GM21381 (cell line): ENCODE data around the gene TET3.
"Not testable (repeated sequence)": the region's sequence is repeated elsewhere in the genome, so short reads cannot be mapped to it uniquely, and the experiment has no call there.

Source experiments
- ATAC-seq: cut with Tn5 transposase; IDR thresholded peaks from one replicate; pipeline ENCODE4 v1.9.1; 2021; ENCODE audit warnings: mild to moderate bottlenecking, moderate library complexity; ENCODE audit not compliant: unreplicated experiment

Gene TET3

DNA sequence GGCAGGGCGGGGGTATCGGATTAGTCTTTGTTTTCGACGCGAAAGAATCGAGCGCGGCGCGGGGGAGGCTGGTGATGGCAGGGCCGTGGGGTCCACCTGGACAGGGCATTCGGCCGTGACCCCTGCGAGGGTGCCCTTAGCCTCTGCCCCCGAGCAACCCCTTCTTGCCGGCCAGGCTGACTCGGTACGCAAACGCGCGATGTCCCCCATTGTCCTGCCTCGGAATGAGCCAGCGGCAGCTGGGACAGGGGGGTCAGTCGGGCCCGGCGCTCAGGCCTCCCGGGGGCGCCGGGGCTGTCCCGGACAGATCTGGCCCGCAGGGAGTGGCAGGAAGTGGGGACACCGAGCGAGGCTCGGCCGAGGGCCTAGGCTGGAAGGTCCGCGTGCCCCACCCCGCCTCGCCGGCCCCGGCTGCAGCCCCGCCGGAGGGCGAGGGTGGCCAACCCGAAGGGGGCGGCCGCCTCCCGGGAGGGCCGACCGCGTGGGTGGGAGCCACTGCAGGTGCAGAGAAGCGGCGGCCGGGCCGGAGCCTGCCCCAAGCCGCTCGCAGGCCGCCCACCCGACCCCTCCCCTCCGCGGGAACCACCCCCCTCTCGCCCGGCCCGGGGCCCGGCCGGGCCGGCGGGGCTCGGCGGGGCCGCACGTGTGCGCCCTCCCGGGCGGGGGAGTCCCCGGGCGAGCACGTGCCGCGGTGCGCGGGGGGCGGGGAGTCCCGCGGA is at the start of gene TET3:
Gene TET3 (plus strand): TSS at position 708 of the 719 bp plus-strand sequence. CDS start 1,494 bp downstream, outside the sequence.
- ATAC-seq, result peak; percentile 45

DNA sequence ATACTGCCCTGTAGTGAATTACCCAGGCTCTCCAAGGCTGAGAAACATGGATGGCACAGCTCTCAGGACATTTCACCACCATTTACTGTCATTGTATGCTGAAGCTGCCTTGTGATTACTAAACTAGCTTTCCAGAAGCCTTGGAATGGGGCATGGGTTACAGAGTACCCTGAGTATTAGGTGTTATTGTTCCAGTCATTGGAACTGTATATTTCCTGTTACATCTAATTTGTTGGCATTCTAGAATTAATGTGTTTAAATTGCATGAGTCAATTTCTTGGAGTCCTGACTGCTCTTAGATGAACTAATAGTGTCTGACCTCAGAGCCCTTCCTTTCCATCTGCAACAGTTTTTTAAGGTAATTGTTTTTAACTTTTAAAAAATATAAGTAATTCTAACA is 49.1 kb upstream of the TET3 start:
- no peak for ATAC-seq

DNA sequence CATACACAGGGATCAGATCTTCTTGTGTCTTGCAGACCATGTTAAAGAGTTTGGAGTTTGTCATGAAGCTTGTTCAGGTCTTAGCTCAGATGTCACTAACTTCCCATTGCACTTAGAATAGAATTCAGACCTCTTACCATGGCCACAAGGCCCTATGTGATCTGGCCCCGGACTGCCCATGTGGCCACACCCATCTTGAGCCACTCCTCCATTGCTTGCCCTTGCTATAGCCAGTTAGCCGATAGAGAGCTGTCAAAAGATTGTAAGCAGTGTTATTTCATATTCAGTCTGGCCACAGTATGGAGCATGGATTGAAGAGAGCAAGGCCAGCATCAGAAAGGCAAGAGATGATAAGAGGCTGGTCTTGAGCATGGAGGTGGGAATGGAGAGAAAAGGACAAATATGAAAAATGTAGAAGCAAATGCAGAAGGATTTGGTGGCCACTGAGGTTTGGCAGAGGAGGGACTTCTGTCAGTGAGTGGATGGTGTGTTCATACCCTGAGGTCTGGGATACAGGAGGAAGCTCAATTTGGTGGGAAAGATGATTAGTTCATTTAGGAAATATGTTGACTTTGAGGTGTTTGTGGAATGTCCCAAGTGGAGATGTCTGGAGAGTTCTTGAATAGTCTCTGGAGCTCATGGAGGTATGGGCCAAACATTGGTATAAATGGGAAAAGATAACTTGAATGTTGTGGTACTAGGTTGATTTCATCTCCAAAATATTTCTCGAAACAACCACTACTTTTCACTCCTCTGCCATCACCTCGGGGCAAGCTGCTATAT is 47.4 kb upstream of the TET3 start:
- ATAC-seq, result no peak

DNA sequence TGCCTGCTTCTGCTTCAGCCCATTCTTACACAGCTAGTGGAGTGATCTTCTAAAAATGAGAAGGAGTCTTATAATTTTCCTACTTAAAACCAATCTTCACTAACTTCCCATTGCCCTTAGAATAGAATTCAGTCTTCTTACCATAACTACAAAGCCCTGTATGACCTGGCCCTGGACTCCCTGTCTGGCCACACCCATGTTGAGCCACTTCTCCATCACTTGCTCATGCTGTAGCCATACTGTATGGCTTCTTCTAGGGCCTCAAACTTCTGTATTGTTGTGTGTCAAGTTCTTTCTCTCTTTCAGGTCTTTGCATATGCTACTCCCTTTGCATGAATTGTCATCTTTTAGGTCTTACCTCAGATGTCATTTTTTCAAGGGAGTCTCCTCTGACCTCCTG is 46.8 kb upstream of the TET3 start:
- no peak for ATAC-seq

DNA sequence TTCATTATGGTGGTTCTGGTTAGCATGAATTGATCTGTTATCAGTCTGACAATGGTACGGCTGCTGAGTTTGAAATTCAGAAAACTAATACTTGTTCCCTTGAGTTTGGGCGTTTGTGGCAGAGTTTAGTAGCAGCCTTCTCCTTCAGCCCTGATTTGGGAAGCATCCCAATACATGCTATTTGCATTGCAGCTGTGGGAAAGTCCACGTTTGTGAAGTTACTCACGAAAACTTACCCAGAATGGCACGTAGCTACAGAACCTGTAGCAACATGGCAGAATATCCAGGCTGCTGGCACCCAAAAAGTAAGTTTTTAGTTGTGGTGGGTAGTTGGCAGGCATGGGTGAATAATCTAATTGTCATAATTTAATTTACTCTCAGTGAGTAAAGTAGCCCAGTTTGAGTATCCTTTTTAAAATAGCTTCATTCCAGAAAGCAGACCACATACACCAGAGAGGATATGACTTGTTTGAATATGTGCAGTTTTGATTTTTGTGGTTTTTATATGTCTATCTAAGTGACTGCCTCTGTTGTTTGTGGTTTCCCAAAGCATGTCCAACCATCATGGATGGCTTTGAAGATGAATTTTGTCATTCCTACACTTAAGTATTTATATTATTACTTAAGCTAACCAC is 45.9 kb upstream of the TET3 start:
- no peak for ATAC-seq

DNA sequence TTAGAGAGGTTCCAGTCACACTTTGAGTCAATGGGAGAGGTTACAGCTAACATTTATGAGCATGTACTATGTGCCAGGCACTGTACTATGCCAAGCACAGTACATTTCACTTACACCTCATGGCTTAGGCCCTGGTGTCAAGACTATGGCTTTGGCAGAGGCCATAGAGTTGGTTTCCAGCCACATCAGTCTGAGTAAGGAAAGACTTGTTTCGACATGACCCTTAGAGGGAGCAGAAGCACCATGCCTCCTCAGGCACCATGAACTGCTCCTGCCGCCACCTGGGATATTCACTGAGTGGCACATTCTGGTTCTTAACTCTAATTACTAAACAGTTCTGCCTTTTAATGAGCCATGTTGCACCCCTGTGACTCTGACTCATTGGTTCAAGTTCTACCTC is 45.3 kb upstream of the TET3 start:
- no peak for ATAC-seq

DNA sequence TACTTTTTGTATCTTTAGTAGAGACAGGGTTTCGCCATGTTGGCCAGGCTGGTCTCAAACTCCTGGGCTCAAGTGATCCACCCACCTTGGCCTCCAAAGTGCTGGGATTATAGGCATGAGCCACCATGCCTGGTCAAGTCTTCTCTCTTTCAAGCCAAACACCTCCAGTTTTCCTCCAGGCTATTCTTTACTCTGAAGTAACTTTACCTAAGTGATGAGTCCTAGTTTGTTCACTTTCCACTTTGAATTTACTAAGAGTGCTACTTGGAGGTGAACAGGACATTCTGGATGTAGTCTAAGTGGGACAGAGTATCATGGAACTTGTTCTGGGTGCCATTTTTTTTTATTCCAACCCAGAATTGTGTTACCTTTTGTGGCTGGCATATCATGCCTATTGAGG is 44.6 kb upstream of the TET3 start:
- ATAC-seq, result not testable (repeated sequence)

DNA sequence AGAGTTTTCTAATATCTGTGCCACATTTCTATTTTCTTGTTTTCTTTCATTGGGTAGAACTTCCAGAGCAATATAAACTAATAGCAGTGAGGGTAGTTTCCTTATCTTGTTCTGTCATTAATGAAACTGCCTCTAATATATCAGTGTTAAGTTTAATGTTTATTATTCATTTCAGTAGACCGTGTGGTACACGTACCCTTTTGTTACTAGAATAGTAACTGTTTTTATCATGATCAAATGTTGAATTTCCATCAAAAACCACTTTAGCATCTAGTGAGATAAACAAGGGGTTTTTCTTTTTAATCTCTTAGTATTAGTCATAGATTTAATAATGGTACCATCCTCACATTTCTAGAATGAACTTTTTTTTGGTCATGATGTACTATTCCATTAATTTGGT is 42.0 kb upstream of the TET3 start:
- ATAC-seq, result no peak

DNA sequence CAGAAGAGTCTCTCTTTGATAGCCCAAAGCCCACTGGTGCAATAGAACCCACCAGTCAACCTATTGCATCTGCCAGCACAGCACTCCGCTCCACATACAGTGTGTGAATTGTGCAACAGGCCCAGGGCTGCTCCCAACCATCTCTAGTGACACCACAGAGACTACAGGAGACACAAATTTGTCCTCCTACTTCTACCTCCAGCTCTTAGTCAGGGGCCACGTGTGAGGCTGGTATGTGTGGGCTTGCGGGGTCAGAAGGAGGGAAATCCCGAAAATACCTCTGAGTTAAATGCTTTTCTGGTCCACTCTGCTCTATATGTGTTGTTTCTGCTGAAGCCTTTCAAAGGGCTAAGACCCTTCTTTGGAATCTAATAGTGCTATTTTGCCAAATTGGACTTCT is 40.0 kb upstream of the TET3 start:
- no peak for ATAC-seq

DNA sequence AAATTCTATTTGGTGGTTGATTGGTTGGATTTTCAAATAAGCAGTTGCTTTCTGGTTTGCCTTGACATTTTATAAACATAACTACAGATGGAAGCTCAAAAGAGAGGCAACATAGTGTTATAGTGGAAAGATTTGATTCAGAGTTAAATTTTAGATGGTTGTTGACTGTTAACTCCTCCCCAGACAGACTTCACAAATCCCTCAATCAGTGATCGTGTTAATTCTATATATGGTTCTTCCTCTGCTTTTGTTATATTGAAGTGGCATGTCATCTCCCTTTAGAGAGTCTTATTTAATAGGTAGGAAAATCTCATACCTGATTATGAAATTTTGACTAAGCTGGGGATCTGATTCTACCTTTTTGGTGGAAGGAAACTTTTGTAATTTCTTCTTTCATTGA is 38.5 kb upstream of the TET3 start:
- no peak for ATAC-seq

DNA sequence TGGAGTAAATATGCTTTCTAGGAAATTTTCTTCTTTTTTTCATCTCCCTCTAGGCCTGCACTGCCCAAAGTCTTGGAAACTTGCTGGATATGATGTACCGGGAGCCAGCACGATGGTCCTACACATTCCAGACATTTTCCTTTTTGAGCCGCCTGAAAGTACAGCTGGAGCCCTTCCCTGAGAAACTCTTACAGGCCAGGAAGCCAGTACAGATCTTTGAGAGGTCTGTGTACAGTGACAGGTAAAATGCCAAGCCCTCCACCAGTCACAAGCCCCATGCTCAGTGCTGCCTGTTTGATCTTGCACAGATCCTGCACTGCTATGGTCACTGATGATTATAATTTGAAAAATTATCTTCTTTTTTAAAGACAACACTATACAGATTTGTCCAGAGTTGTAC is 38.0 kb upstream of the TET3 start:
- ATAC-seq, result no peak

DNA sequence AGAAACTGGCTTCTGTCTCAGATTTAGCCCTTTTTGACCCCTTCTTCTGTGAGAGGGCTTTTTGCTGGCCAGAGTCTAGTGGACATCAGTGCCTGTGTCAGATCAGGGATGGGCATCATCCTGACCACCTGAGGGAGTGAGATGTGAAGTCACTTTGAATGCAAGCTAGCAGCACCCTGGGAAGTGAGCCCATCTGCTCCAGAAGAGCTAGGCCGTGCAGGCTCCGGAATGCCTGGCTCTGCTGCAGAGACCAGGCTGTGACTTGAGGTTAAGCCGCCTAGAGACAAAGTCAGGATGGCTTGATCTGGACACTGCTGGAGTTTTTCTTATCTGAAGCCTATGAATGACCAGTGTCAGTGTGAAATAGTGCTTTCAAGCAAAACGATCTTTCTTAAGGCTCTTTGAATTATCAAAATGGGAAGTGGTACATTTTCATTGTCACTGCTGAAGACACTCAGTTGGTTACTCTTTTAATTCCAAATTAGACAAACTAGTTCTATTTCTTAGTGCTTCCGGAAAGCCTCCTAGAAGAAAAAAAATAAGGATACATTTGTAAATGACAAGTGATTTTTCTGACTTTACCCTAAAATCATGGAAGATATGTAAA is 37.2 kb upstream of the TET3 start:
- no peak for ATAC-seq

DNA sequence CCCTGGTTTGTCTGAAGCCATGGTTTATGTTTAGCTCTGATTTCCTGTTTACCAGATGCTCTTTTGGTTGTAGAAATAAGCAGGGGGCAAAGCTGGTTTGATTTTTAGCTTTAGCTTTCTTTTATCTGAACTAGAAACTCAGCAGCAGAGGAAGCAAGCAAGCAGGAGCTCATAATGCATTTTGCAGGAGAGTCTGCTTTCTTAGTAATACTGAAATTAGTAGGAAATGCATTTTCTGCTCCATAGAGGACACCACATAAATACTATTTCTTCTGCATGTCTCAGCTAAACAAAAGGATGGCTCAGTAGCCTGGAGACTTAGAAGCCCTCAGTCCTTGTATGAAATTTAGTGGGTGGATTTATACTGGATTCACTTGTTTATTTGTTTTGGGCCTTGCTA is 34.9 kb upstream of the TET3 start:
- ATAC-seq, result no peak

DNA sequence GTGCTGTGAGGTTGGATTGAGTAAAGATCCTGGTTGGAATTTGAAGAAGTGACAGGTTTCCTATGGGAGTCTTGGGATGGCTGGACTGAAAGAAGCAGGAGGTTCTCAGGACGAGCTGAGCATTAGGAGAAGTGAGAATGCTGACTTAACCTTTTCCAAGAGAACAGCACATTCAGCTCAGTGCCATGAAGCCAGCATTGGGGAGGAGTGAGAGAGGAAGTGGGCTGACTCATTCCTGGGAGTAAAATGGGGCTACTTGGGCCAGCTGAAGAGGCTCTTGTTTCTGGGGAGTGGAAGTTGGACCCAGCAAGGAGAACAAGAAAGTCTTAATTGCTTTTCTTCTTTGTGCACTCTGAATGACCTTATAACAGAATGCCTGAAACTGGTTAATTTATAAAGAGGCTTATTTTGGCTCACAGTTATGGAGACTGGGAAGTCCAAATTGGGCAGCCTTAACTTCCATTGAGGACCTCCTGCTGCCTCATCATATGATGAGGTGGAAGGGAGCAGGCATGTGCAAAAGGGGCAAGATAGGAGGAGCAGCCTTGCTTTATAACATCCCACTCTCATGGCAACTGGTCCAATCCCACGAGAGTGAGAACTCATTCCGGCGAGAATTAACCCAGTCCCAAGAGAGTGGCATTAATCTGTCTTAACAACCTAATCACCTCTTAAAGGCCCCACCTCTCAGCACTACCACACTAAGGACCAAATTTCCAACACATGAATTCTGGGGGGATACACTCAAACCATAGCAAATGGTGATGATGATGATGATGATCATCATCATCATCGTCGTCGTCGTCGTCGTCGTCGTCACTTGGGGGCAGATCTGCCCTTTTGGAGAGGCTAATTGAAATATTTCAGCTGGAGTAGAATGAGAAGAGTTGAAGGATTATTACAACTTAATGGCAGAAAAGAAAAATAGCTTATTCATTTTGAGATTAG is 31.9 kb upstream of the TET3 start:
- no peak for ATAC-seq

DNA sequence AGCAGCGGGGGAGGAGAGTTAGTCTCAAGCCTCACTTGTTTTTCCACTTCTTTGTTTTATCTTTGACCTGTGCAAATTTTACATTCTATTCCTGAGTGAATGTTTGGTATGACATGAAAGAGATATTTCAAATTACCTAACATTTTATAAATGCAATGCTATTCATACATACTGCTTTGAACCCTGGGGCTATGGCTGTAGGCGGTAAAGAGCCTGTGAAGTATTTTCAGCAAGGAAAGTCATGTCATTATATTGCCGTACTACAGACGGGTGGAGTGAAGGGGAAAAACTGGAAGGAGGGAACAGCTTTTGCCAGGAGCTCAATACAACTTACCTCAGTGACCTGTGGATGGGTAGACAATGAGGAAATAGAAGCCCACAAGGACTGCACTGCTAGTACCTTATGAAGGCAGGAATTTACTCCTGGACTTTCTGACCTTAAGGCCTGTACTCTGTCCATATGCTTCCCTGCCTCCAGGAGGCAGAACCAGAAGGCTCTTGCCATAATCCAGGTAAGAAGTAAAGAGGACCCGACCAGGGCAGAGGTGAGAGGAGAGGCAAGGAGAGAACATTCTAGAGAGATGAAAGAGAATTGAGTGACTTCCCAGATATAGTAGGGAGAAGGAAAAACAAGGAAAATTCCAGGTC is 28.4 kb upstream of the TET3 start:
- no peak for ATAC-seq

DNA sequence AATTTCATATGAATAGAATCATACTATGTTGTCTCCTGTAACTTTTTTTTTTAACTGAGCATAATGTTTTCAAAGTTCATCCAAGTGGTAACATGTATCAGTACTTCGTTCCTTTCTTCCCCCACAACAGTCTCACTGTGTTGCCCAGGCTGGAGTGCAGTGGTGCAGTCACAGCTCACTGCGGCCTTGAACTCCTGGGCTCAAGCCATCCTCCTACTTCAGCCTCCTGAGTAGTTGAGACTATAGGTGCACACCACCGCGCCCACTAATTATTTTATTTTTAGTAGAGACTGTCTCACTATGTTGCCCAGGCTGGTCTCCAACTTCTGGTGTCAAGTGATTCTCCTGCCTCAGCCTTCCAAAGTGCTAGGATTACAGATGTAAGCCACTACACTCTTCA is 23.4 kb upstream of the TET3 start:
- ATAC-seq, result no peak

DNA sequence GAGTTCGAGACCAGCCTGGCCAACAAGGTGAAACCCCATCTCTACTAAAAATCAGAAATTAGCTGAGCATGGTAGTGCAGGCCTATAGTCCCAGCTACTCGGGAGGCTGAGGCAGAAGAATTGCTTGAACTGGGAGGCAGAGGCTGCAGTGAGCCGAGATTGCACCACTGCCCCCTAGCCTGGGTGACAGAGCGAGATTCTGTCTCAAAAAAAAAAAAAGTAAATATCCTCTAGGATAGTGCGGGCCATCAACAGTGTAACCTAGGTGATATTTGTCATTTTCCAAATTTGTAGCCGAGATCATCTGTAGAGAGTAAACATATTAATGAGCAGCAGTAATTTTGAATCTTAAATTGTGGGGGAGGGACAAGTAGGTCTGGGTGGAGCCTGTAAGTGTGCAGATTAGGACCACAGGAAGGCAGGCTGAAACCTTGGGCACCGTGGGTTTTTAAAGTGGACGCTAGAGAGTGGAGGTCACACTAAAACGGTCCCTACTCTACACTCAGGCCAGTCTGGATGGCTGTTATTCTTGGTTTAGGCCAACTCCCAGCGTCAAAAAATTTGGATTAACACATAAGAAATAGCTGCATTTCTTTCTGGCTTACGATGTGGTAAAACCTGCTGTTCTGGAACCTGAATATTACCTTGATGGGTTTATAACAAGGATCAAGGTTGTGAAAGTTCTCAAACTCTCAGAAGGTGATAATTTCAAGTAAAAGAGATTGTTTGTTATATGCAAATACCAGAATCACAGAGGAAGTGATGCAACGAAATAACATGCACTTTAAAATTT is 22.7 kb upstream of the TET3 start:
- ATAC-seq, result no peak

DNA sequence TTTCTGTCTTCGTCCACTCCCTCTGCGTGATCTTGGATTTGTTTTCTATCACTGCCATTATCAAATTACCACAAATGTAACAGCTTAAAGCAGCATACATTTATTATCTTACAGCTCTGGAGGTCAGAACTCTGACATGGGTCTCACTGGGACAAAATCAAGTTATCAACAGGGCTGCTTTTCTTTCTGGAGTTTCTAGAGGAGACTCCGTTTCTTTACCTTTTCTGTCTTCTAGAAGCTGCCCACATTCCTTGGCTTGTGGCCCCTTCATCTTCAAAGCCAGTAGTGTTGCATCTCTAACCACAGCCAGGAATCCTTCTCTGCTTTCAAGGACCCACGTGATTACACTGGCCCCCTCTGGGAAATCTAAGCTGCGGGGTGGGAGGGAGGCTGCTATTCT is 21.9 kb upstream of the TET3 start:
- no peak for ATAC-seq

DNA sequence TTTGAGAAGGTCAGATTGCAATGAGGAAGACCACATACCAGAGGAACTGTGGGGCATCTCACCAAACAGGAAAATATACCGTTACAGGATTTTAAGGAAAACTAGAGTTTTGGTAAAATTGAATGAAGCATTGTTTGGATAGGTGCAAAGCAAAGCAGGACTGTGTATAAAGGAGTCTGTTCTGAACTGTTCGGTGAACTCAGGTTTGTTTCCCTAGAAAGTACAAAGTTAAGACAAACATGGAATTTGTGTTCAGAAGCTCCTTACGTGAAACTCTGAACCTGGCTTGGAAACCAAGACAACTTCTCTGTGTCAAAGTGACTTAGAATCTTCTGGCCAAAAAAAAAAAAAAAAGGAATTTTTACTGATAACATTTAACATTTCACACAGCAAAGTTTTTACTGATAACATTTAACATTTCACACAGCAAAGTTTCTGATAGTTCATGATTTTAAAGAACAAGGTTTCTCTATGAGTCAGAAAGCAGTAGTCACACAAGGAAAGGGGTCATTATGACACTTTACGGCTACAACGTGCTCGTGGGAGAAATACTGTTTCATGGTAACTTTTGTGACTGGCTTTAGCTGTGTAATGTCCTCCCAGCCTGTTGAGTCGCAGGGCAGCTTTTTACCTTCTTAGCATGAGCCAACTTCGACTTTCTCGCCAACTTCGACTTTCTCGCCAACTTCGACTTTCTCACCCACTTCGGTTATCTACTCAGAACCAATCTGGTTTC is 21.2 kb upstream of the TET3 start:
- ATAC-seq, result no peak
